GM23338 (cell line): Measurements from ENCODE around the gene TCERG1L. TPM values are rescaled to one million over a fixed set of nuclear protein-coding genes. Genes with fewer than 3 reads are reported as not detected.

Source experiments
- ATAC-seq: fragments of 200-7000 bp; cut with Tn5 transposase; 3 replicates; pipeline ENCODE4 v1.9.1; 2020
- DNase-seq: peaks from one replicate; pipeline ENCODE4 v3.0.0-alpha.2; 2015; ENCODE audit warnings: low spot score
- H2AFZ ChIP-seq: fragments of 200-600 bp; sonication (generic); 2 replicates; pipeline ENCODE4 v1.8.0; 2016; ENCODE audit warnings: antibody characterized with exemption, mild to moderate bottlenecking, moderate library complexity
- H3F3A ChIP-seq: fragments of 200-600 bp; sonication (generic); replicated peaks from 2 replicates; pipeline ENCODE4 v1.8.0; 2017; ENCODE audit warnings: antibody characterized with exemption, mixed run types, low read depth
- H3K27ac ChIP-seq: fragments of 200-600 bp; sonication (generic); 2 replicates; pipeline ENCODE4 v1.6.1; 2016; ENCODE audit warnings: low read depth
- H3K27me3 ChIP-seq: fragments of 200-600 bp; sonication (generic); 2 replicates; pipeline ENCODE4 v1.8.0; 2016; ENCODE audit warnings: mild to moderate bottlenecking, mixed run types, moderate library complexity; ENCODE audit not compliant: insufficient read depth
- H3K36me3 ChIP-seq: fragments of 200-600 bp; sonication (generic); 2 replicates; pipeline ENCODE4 v1.8.0; 2016; ENCODE audit warnings: mild to moderate bottlenecking; ENCODE audit not compliant: insufficient read depth
- H3K4me1 ChIP-seq: fragments of 200-600 bp; sonication (generic); 2 replicates; pipeline ENCODE4 v1.8.0; 2016; ENCODE audit warnings: mild to moderate bottlenecking, moderate library complexity; ENCODE audit not compliant: insufficient read depth
- H3K4me2 ChIP-seq: fragments of 200-600 bp; sonication (generic); 2 replicates; pipeline ENCODE4 v1.7.1; 2017; ENCODE audit warnings: mixed run types
- H3K4me3 ChIP-seq: fragments of 200-600 bp; sonication (generic); 2 replicates; pipeline ENCODE4 v1.6.1; 2016; ENCODE audit warnings: mixed run types
- H3K79me2 ChIP-seq: fragments of 200-600 bp; sonication (generic); replicated peaks from 2 replicates; pipeline ENCODE4 v1.8.0; 2017; ENCODE audit warnings: mild to moderate bottlenecking; ENCODE audit not compliant: insufficient read depth
- H3K9me2 ChIP-seq: fragments of 200-600 bp; sonication (generic); 2 replicates; pipeline ENCODE4 v1.8.0; 2017; ENCODE audit not compliant: insufficient read depth
- H4K20me1 ChIP-seq: fragments of 200-600 bp; sonication (generic); replicated peaks from 2 replicates; pipeline ENCODE4 v1.8.0; 2017; ENCODE audit warnings: mild to moderate bottlenecking; ENCODE audit not compliant: insufficient read depth
- H3K27ac Mint-ChIP-seq: 2 replicates; pipeline ENCODE4 v1.8.0; 2020; ENCODE audit warnings: inconsistent platforms, mild to moderate bottlenecking, moderate library complexity, mixed read lengths
- H3K27me3 Mint-ChIP-seq: 3 replicates; pipeline ENCODE4 v1.8.0; 2022; ENCODE audit warnings: low read depth, mild to moderate bottlenecking, moderate library complexity, mixed read lengths, inconsistent platforms; ENCODE audit not compliant: insufficient read depth, poor library complexity
- H3K36me3 Mint-ChIP-seq: 3 replicates; pipeline ENCODE4 v1.8.0; 2021; ENCODE audit warnings: low read depth, mild to moderate bottlenecking, inconsistent platforms, moderate library complexity, mixed read lengths
- H3K4me1 Mint-ChIP-seq: 3 replicates; pipeline ENCODE4 v1.8.0; 2020; ENCODE audit warnings: mild to moderate bottlenecking, inconsistent platforms, mixed read lengths
- H3K4me3 Mint-ChIP-seq: 3 replicates; pipeline ENCODE4 v1.8.0; 2021; ENCODE audit warnings: moderate library complexity, mild to moderate bottlenecking, inconsistent platforms, mixed read lengths
- H3K9me3 Mint-ChIP-seq: 3 replicates; pipeline ENCODE4 v1.8.0; 2020; ENCODE audit warnings: moderate library complexity, mild to moderate bottlenecking, inconsistent platforms, mixed read lengths
- JUNB ChIP-seq: IDR thresholded peaks from one replicate; pipeline ENCODE4 v1.6.1; 2016; ENCODE audit warnings: antibody characterized with exemption; ENCODE audit not compliant: unreplicated experiment
- REST ChIP-seq: IDR thresholded peaks from one replicate; pipeline ENCODE4 v1.6.1; 2018; ENCODE audit warnings: antibody characterized with exemption; ENCODE audit not compliant: unreplicated experiment
- ZNF462 ChIP-seq: fragments of 250-450 bp; sonication (Bioruptor Pico); IDR thresholded peaks from 2 replicates; pipeline ENCODE4 v1.5.0; 2020; ENCODE audit warnings: mild to moderate bottlenecking, moderate library complexity
- polyA plus RNA-seq: library from polyadenylated mRNA; unstranded; fragments of >200 nt; fragmentation: Nextera tagmentation; extraction: Ambion mirVana; gene quantifications from 2 replicates; pipeline ENCODE4 v1.2.1, GENCODE V29; 2016
- total RNA-seq: library from RNA; depleted of rRNA; stranded (reverse); fragments of >200 nt; shearing (Covaris generic); gene quantifications from 2 replicates; pipeline ENCODE4 v1.2.3, GENCODE V29; 2014

Gene TCERG1L
- total and polyA plus RNA-seq, 2 experiments from 2014 or later = 3.9 to 5.5 TPM

GRCh38 chr10:131091682-131092081 lies 219.8 kb downstream of the TCERG1L start (continued):
- no peak for TF ChIP-seq ZNF462 (CRISPR knock-in tag)
- no peak for TF ChIP-seq JUNB

GRCh38 chr10:131090761-131091661 lies 220.5 kb downstream of the TCERG1L start:
- Mint-ChIP-seq H3K27me3 (peaks cover 11% of the 10 kb centered on the region), H3K27ac (no peak overlapping the region), H3K36me3 (peaks cover 14% of the 10 kb centered on the region; the same call in 1 of the 3 replicates), H3K4me1 (peaks cover 9% of the 10 kb centered on the region), H3K9me3 (peaks cover 75% of the 10 kb centered on the region), H3K4me3 (no peak overlapping the region)
- DNase-seq (no peak), ATAC-seq (no peak)
- Histone ChIP-seq H3K4me3 (no peak overlapping the region), H3K9me2 (no peaks in the 10 kb centered on the region), H2AFZ (no peak overlapping the region), H4K20me1 (no peaks in the 10 kb centered on the region), H3K27me3 (no peaks in the 10 kb centered on the region), H3K36me3 (no peaks in the 10 kb centered on the region), H3K4me2 (no peak overlapping the region), H3F3A (no peaks in the 10 kb centered on the region), H3K27ac (no peak overlapping the region), H3K79me2 (no peaks in the 10 kb centered on the region), H3K4me1 (no peaks in the 10 kb centered on the region)
- TF ChIP-seq REST = no peak
